OCI-M2 (cell line): ENCODE measurements around the gene SYNDIG1.

Experiments used
- DNase-seq: peaks from one replicate; lab custom pipeline; 2025; ENCODE audit not compliant: unreplicated experiment; lab: John Stamatoyannopoulos, UW

SYNDIG1 gene

DNA sequence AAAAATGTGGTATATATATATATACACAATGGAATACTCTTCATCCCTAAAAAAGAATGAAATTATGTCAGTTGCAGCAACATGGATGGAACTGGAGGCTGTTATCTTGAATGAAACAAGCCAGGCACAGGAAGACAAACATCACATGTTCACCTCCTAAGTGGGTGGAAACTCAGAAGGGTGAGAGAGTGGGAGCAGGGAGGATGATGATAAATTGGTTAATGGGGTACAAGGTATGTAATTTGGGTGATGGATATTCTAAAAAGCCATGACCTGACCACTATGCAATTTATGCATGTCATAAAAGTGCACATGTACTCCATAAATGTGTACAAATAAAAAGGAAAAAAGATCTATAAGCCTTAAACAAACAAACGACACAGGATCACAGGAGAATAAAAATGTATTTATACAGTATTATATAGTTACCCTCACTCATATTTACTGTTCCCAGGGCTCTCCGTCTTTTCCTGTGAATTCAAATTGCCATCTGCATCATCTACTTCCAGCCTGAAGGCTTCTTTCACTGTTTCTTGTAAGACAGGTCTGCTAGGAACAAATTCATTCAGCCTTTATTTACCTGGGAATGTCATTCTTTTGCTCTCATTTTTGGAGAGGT, 89.8 kb downstream of the SYNDIG1 start:
- no peak for DNase-seq

DNA sequence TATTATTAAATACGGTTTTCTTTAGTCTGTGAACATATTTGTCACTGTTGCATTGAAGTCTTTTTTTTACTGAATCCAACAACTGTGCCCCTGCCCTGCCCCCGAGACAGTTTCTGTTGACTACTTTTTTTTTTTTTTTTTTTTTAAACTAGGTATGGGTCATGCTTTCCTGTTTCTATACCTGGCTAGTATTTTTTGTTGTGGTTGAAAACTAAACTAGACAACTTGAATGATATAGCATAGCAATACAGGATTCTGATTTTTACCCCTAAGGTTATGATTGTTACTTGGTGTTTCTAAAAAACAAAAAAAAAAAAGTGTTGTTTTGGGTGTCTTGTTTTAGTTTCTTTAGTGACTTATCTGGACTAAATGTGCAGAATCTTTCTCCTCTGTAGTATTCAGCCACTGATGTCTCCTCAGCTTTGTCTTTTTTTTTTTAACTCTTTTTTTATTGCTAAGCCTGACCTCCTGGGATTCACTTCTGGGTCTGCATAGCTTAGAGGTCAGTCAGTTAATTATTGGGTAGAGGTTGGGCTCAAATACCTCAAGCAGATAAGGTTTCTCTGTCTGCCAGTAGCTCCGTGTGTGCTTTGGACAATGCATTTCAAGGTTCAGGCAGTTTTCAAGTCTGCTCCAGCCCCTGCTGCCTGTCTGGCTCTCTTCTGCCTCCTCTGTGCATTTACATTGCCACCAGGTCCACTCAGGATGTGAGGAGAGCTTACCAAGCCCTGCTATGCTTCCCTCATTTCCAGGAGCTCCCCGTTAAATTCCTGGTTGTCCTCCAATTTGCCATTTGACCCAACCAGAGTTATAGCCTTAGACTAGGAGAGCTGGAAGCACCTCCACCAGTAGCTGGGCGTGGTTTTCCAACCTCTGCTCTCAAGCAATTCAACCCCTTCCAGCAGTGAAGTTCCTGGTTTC, 91.4 kb downstream of the SYNDIG1 start:
- DNase-seq = no peak

DNA sequence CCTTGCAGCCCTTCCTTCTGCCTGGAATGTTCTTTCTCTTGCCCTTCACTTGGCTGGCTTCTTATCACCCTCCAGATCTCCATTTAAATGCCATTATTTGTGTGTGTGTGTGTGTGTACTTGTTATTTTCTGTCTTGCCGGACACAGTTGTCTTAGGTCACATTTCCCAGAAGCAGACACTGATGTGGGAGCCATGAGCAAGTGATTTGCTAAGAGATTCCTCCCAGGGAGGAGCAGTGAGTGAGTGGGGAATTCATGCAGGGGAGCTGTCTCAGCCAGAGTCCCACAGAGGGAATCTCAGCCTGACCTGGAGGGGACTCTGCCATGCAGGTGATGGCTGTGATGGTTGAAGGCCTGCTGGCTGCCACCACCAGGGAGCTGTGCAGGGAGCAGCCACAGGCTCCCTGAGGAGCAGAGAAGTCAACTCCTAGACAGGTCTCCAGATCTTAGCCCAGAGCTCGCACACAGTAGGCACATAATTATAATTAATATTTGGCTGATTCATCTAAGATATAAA, 96.5 kb downstream of the SYNDIG1 start:
- no peak for DNase-seq

DNA sequence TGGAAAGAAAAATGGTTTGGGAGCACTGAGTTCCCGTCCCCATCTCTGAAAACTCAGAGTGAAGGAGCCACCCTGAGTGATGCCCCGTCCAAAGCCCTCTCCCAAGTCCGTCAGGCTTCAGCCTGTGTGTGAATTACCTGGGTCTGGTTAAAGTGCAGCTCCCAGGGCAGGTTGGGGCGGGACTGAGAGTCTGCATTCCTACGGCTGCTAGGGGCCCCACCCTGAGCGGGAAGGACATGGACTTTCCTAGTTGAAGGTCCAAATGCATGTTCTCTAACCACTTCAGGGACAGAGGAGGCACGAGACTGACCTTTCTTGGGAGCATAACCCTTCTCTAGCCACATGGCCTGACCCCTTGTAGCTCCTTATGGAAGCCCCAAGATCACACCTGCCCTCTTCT, 97.2 kb downstream of the SYNDIG1 start:
- no peak for DNase-seq

DNA sequence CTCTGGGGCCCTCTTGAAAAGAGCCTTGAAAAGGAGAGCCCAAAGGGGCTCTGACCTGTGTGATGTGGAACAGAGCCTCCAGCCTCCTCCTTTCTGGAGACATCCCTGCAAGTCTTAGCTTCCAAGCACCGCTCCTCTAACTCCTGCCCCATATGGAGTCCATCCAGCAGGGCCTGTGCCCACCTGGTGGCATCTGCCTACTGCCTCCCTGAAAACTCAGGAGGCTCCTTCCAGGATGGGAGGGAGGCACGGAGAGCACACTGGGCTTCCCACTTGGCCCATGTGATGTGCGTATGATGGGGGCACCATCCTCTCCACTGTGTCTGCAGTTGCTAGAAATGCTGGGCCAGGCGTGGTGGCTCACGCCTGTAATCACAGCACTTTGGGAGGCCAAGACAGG, 98.1 kb downstream of the SYNDIG1 start:
- DNase-seq = no peak

DNA sequence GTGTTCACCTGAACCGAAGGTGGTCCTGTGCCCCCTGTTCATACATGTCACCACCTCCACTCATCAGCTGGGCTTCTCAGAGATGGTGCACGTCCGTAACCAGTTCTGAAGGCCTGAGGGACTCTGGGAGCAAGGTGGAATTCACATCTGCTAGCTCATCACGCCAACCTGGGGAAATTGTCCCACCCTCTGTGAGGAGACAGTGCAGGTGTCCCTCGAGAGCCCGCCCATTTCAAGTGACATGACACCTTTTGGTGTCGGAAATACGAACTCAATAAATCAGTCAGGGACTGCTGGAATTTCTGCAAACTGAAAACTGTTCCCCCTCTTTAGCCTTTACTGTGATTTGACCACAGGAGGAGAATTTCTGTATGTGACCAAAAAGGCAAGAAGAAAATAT, 99.4 kb downstream of the SYNDIG1 start:
- no peak for DNase-seq

DNA sequence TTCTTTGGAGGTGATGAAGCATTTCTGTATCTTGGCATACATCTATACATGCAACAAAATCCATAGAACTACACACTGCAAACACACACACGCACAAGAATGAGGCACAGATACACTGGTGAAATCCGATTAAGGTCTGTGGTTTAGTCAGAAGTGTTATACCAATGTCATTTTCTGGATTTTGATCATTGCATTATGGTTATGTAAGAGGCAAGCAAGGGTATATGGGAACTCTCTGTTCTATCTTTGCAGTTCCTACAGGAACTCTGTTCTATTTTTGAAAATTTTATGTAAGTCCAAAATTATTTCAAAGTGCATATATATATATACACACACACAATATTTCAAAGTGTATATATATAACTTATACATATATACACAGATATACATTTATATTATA, 101.7 kb downstream of the SYNDIG1 start:
- no peak for DNase-seq

DNA sequence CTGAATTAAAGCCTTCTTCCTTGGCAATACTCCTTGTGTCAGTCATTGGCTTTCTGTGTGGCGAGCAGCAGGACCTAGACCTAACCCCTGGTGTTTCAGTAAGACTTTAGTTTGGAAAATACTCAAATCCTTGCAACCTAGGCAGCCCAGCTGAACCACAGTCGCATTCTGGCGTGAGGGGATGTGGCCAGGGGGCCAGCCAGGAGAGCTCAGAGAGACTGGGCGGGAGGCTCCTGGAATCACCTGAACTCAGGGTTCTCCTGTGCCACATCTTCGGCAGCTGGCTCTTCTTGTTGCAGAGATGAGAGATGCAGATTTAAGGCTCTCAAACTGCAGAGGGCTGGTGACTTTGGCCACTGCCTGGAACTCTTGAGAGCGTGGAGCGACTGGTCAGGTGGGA, 102.7 kb downstream of the SYNDIG1 start:
- DNase-seq = no peak

DNA sequence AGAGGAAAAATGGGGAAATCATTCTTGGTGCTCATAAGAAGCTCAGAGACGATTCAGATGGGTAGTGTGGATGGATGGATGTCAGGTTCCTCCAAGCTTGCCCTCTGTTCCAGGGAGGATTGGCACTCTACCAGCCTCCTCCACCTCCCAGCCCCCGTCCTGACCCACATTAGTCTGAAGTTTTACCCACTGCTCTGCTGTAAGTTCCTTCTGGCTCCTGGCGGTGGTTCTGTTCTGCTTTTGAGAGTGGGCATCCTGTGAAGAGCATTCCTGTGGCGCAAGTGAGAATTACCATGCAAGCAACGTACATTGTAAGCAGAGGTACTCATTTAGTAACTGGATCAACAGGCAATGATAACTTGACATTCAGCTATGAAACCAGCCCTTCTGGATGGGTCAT, 103.4 kb downstream of the SYNDIG1 start:
- no peak for DNase-seq

DNA sequence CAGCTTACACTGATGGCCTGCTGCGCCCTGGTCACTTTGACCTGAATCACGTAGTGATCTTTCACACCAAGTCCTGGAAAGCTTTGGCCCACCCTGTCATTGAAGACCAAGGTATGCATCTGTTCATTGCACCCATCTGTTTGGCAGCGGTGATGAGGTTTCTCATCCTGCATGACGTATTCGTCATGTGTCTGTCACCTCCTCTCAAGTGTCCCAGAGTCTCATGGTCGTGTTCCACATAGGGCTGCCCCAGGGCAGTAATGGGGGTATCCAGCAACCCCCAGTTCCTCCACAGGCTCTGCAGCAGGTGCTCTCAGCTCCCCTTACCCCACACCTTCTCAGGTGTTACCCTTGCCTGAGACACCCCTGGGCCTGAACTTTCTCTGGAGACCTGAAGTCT, 104.1 kb downstream of the SYNDIG1 start:
- DNase-seq = no peak

DNA sequence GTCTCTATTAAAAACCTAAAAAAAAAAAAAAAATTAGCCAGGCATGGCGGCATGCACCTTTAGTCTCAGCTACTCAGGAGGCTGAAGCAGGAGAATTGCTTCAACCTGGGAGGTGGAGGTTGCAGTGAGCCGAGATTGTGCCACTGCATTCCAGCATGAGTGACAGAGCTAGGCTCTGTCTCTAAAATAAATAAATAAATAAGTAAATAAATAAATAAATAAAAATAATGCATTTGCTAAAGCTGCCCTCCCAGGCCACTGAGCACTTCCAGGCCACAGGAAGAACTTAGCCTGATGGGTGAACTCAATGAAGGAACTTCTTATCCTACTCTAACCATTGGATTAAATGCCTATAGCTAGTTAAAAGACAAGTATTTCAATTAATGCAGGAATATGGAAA, 104.9 kb downstream of the SYNDIG1 start:
- DNase-seq = no peak

DNA sequence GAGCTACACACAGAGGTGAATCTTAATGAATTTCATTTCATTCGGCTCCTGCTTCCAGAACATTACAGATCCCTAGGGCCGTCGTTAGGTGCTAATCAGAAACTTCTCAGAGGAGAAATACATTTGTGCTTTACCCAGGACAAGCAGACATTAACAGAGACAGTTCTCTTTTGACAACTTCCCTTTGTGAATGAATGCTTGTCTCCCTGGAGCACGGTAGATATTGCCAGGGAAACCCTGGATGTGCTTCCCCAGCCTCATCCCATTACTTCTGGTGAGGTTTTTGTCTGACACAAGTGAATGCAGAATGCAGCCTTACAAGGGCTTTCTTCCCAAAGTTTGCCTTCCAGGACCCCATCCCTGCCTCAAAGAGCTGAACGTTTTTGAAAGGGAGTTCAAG, 105.4 kb downstream of the SYNDIG1 start:
- no peak for DNase-seq

DNA sequence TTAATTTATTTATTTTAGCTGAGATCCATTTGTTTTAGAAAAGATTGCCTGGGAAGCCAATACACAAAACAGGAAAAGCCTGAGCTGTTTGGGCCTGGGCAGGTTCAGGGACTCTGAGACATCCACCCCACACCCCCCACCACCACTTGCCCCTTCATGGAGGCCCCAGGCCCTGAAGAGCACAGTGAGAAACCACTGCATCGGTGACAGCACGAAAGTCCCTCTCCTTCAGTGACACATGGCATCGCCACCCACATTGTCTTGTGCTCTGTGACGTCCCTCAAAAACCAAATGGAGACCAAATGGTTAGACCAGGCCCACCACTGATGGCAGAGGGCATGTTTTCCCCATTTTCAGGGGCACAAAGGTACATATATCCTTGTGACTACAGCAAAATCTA, 106.4 kb downstream of the SYNDIG1 start:
- DNase-seq = no peak

DNA sequence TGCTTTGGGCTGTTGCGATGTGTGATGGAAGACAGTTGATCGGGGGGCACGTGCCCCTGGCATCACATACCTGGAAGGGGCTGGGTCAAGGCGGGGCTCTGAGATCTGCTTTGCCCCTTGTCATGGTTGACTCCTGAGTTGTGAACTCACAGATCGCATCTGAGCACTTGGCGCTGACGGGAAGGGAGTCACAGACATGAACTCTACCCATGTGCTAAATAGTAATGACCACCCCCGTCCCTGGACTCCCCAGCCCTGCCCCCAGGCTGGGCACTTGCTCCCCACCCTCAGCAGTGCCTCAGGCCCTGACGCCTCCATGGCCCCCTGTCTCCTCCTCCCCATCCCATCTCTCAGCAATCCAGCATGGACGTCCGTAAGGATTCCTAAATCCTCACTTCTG, 107.0 kb downstream of the SYNDIG1 start:
- no peak for DNase-seq

DNA sequence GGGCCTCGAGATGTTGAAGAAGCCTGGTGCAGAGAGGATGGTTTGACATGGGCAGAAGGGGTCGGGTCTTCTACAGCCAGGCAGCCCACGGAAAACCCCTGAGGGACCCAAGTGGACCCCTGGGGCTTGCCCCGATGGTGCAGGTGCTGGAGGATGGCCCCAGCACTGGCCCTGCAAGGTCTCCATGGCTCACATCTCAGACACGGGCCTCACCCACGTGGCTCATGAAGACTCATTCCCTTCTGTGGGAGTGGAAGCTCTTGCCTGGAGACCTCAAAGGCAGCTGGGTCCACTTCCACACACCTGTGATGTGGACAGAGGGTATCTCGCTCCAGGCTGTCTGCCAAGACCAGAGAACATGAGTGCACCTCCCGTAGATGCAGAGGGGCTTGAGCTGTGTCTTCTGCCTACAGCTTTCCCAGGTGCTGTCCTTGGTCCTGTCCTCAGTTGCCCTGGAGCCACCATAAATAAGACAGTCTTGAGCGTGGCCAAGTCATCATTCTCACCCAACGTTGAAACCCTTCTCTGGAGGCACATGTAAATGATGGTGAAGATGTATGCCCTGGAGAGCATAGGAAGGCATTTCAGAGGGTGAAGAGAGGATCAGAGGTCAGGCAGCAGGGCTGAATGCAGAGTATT, 108.0 kb downstream of the SYNDIG1 start:
- no peak for DNase-seq

DNA sequence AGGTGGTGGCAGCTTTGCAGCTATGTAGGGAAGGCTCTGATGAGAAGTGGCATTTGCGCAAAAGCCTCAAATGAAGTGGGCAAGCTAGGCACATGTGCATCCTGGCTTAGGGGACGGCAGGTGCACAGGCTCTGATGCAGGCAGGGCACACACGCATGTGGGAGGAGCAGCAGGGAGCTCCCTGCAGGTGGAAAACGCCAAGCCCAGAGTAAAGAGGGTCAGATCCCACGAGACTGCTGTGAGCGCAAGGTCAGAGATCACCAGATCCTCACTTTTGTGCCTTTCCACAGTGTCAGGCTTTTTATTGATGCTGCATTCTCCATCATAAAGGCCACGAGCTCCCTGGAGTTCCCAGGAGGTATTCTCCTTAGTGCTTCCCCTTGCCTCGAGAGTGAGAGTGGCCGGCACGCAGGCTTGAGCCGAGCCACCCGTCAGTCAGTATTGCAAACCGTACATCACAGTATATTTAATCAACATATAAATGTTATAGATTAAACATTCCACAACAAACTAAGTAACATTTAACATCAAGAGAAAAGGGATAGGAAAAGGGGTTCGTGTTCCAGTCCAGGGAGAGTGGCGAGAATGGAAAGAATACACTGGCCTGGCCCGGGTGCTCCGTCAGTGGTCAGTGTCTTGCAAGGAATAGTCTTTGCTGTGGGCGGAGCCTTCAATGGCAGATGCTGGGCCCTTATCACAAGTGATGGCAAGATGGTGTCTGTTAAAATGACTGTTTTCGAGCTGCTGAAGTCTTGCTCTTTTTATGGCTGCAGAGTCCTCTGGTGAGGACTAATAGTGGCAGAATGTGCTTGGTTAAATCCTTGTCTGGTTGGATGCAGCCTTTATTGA, 109.4 kb downstream of the SYNDIG1 start:
- no peak for DNase-seq

DNA sequence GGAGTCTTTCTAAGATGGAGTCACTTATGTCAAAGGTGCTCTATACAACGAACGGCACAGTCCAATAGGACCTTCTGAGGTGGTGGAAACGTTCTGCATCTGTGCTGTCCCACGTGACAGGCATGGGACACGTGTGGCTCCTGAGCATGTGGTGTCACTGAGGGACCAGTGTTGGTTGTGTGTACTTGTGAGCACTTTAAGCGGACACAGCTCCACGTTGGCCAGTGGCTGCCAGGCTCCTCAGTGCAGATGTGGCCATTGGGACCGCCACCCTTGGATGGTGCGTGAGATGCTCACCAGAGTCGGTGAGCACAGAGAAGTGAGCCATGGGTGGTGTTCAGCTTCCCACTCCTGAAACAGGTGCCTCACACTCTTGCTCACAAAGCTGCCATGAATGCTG, 110.0 kb downstream of the SYNDIG1 start:
- no peak for DNase-seq

DNA sequence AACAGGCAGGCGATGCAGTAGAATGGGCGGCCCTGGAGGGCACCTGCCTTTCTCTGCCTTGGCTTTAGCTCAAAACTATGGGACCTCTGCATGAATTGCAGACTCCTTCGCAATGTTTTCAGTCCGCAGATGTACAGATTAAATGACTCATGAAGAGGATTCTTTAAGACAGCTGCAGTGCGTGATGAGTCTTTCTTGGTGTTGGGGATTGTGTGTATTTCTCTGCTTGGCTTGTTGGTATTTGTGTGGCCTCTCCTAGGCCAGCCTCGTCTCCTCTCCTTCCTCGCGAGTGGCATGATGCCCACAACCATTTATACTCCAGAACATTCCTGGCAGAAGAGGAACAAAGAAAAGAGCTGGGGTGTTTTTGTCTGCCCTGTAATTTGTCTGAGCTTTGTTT, 110.6 kb downstream of the SYNDIG1 start:
- no peak for DNase-seq

DNA sequence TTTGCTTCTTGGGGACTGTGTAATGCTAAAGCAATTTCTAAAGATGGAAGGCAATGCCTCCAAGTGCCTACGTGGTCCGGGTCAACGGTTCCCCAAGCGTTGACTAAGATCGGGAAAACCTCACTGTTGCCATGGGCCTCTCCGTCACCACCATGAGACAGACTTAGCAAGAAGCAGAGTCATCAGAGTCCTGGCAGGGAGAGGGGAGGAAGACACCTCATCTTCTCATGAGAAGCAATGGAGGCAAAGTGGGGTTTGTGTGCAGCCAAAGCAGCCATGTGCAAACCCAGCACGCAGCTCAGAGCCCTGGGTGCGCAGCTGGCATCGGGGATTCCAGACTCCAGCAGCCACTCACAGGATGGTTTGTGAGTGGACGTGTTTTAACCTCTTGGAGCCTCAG, 111.4 kb downstream of the SYNDIG1 start:
- DNase-seq = no peak

DNA sequence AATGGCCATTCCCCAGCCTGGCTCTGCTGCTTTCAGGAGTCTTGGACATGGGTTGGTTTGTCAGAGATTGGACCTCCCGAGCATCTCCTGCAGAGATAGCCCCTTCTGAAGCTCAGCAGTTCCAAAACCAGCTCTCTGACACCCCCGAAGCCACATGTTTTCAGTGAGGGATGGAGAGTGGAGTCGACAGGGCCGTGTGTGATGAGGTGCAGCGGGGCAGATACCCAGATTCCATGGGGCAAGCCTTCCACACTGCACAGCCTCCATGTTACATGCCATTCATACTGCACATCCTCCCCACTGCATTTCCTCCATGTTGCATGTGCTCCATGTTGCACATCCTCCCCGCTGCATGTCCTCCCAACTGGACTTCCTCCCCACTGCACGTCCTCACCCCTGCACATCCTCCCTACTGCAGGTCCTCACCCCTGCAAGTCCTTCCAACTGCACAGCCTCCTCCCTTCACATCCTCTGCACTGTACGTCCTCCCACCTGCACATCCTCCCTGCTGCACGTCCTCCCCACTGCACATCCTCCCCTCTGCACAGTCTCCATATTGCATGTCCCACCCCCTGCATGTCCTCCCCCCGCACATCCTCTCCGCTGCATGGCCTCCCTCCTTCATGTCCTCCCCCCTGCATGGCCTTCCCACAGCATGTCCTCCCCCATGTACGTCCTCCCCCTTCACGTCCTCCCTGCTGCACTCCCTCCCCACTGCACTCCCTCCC, 112.2 kb downstream of the SYNDIG1 start:
- DNase-seq = no peak
